NCI-H146 treated with DMSO at 0.1 percent for 48 hours (cell line): ENCODE results near the gene RAB40C.

ENCODE experiments used
- DNase-seq: peaks from one replicate; lab custom pipeline; 2025; ENCODE audit not compliant: unreplicated experiment; lab: John Stamatoyannopoulos, UW

The RAB40C gene, protein sequence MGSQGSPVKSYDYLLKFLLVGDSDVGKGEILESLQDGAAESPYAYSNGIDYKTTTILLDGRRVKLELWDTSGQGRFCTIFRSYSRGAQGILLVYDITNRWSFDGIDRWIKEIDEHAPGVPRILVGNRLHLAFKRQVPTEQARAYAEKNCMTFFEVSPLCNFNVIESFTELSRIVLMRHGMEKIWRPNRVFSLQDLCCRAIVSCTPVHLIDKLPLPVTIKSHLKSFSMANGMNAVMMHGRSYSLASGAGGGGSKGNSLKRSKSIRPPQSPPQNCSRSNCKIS

GRCh38 chr16:589658-590187, at the start of gene RAB40C:
Gene RAB40C, plus strand, starts transcription at chr16:590066. Its CDS starts 226 bp downstream, at chr16:590292.
- peak; percentile 97 for DNase-seq

- no peak for DNase-seq
Measured at GRCh38 chr16:540645-541340, 49.1 kb upstream of the RAB40C start.

DNA sequence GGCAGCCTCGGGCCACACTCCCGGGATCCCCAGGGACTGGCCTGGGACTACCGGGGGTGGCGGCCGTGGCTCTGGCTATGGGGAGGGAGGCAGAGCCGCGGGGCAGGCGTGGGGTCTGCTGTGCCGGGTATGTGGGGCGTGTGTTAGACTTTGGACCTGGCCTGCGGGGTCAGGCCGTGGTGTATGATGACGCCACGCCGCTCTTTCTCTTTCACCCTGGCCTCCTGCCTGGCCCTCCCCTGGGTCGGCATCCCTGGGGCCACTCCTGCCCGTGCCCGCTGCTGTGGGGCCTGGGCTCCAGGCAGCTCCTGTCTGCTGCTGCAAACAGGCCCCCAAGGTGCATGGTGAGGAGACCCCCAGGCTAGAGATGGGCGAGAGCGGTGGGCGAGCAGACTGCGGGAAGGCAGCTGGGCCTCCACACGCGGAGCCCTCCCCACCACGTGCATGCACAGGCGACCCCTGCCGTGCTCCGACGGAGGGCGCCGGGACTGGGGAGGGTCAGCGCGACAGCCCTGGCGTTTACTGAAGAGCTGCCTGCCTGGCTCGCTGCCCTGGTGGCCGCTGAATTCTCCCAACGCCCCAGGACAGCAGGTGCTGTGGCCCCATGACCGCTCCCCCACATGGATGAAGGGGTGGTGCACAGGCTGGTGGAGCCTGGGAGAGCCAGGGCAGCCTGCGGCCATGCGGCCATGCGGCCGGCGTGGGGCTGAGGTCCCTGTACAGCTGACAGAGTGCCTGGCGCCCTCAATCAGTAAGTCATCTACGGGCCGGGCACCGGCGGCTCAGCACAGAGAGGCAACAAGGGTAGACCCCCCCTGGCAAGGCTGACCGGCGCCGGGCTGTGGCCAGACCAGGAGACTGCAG, 46.3 kb upstream of the RAB40C start:
- DNase-seq = no peak

DNA sequence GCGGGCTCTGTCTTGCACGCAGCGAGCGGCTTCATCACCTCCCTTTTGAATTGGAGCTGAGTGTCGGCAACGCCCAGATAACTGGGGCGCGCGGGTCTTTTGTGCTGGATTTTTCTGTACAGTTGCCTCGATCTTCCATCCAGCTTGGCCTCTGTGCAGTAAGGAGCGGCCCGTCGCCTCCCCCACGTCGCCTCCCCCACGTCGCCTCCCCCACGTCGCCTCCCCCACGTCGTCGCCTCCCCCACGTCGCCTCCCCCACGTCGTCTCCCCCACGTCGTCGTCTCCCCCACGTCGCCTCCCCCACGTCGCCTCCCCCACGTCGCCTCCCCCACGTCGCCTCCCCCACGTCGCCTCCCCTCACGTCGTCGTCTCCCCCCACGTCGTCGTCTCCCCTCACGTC, 45.3 kb upstream of the RAB40C start:
- DNase-seq = no peak

DNA sequence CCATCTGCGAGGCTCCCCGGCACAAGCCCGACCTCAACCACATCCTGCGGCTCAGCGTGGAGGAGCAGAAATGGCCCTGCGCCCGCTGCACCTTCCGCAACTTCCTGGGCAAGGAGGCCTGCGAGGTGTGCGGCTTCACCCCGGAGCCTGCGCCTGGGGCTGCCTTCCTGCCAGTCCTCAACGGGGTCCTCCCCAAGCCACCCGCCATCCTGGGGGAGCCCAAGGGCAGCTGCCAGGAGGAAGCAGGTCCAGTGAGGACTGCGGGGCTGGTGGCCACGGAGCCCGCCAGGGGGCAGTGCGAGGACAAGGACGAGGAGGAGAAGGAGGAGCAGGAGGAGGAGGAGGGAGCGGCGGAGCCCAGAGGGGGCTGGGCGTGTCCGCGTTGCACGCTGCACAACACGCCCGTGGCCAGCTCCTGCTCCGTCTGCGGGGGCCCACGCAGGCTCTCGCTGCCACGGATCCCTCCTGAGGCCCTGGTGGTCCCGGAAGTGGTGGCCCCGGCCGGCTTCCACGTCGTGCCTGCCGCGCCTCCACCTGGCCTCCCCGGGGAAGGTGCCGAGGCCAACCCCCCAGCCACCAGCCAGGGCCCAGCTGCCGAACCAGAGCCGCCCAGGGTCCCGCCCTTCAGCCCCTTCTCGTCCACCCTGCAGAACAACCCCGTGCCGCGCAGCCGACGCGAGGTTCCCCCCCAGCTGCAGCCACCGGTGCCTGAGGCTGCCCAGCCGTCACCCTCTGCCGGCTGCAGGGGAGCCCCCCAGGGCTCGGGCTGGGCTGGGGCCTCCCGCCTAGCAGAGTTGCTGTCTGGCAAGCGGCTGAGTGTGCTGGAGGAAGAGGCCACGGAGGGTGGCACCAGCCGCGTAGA, 42.7 kb upstream of the RAB40C start:
- DNase-seq = no peak

DNA sequence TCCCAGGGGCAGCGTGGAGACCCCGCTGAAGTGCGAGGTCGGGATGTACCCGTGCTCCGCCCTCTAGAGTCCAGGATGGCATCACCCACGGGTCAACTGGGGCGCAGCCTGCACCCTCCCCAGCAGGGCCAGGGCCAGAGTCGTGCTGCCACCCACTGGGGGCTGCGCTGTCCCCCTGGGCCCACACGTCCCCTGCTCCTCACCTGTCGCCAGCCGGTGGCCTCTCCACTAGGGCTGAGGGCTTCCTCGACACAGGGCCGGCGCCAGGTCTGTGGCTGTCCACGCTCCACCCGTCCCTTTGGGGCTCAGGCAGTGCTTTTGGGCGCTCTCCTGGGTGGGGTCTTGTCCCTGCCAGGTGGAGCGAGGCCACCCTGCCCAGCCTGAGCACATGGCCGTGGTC, 41.3 kb upstream of the RAB40C start:
- DNase-seq = no peak

DNA sequence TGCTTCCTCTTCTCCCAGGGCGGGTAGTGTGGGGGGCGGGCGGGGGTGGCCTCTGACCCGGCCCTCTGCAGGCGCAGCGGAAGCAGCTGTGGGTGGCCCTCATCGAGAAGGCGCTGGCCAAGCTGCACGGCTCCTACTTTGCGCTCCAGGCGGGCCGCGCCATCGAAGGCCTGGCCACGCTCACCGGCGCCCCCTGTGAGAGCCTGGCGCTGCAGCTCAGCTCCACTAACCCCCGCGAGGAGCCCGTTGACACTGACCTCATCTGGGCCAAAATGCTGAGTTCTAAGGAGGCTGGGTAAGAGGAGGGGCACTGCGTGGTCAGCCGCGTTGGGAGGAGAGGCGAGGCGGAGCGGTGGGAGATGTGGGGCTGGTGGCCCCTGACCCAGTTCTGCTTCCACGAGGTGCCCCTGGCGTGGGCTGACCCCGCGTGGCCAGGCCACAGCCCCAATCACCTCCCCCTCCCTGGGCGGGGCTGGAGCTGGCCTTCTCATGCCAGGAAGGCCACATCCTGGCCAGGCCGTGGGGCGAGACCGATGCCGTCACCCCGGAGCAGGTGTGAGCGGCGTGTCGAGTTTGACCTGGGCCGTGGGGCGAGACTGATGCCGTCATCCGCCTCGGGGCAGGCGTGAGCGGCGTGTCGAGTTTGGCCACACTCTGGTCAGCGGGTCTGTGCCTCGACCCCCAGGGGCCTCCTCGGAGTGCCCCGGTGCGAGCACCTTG, 40.2 kb upstream of the RAB40C start:
- DNase-seq = no peak

DNA sequence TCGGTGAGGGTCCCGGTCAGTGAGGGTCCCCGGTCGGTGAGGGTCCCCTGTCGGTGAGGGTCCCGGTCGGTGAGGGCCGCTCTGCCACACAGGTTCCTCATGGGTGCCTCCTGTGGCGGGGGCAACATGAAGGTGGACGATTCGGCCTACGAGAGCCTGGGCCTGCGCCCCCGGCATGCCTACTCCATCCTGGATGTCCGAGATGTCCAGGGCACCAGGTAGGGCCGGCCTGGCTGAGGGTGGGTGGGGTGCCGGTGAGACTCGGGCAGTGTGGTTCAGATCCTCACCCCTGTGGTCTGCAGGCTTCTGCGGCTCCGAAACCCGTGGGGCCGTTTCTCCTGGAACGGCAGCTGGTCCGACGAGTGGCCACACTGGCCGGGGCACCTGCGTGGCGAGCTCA, 38.7 kb upstream of the RAB40C start:
- no peak for DNase-seq

DNA sequence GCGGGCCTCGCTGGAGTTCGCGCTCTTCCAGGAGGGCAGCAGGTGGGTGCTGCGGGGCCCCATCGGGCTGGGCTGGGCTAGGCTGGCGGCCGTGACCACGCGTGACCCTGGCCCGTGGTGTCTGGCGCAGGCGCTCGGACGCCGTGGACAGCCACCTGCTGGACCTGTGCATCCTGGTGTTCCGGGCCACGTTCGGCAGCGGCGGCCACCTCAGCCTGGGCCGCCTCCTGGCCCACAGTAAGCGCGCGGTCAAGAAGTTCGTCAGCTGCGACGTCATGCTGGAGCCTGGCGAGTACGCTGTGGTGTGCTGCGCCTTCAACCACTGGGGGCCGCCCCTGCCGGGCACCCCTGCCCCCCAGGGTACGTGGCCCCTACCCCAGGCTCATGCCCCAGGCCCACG, 37.7 kb upstream of the RAB40C start:
- DNase-seq = no peak

GRCh38 chr16:553601-554296, 36.1 kb upstream of the RAB40C start:
- no peak for DNase-seq

DNA sequence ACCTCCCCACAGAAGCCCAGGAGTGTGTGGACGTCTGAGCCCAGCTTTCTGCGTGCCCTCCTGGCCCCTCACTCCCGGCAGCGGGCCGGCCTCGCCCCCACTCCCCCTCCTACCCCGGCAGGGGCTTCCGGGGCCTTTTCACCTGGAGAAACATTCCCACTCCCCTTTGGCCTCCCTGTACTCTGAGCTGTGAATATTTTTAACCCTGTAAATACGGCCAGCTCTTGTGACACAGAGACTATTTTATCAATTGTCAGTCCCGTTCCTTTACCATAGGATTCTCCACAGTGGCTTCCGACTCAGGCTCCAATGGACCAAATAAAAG, 35.6 kb upstream of the RAB40C start:
- DNase-seq = no peak

DNA sequence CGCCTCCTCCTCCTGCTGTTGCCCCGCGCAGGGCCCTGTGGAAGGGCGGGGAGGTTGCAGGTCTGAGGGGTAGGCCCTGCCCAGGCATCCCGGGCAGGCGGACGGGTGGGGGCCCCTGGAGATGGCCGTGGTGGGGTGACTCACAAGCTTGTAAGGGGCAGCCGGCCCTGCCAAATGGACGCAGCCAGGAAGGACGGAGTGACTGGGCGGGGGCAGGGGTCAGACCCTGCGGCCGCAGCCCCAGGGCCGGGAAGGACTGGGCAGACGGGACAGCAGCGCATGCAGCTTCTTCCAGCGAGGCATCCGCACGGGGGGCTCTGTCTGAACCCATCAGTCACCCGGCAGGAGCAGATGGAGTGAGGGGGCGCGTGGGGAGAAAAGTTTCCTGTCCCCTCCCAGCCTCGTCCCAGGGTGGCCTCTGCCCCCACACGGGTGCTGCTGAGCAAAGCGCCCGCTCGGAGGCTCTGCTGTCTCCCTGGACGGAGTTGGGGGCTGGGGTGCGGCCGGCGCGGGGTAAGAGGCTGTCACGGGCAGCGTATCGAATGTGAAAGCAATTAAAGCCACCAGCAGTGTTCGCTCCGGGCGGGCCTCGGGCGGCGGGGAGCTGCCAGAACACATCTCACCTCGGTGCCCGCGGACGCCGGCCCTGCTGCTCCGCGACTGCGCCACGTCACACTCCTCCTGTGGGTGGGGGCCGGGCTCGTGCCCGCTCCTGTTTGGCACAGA, 35.1 kb upstream of the RAB40C start:
- no peak for DNase-seq

- DNase-seq = no peak
Measured at GRCh38 chr16:555528-556473, 34.1 kb upstream of the RAB40C start.

DNA sequence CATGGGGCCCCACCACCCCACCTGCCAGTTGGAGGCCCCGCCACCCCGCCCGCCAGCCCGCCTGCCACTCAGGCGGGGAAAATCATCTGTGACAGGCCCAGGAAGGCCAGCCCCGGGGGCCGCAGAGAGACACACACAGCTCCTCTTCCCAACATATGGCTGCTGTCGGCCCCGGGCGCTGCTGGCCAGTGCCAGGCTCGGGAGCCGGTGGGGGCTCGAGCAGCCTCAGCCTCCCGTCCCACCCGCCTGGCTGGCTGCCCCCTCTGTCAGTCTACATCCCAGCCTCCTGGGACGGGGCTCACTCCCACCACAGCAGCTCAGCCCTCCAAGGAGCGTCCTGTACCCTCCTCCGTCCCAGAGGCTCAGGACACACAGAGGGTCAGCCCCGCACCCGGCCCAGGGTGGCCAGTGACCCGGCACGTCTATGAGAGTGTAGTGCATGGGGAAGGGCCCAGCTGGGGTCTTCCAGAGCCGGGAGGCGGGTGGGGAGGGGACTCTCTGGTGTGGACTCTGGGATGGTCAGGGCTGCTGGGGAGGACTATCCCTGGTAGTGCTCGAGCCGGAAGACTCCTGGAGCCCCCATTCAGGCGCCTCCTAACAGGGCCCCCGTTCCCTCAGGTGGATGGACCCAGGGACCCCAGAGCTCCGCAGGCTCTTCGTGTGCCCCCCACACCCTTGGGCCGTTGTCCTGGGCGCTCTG, 33.2 kb upstream of the RAB40C start:
- DNase-seq = no peak

GRCh38 chr16:557463-558297, 32.2 kb upstream of the RAB40C start:
- no peak for DNase-seq

DNA sequence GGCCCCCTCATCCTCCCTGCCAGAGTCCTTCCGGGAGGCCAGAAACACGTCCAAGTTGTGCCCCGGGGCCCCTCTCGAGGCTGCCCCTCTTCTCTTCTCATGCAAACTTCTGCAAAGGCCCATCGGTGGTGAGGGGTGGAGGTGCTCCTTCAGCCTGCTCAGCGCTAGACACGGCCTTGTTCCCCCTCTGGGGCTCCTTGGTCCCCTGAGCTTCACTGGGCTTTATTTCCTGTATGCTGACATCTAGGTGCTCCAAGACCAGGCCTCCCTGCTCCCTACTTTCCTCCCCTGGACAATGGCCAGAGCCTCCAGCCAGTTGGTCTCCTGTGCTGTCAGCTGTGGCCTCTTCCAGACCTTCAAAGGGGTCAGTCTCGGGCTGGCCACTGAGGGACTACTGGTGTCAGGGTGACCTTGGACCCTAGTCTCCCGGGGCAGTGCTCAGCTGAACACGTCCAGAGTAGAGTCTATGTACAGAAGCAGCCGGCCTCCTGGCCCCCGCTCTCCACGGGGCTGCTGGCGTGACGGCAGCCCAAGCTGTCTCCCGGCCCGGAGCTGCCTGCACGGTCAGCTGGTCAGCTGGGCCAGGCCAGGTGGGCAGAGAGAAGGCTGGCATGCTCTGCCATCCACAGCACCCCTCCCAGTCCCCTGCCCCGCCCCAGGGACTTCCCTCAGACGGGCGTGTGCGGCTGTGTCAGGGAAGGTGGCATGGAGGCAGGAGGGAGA, 31.4 kb upstream of the RAB40C start:
- no peak for DNase-seq
